ENCODE measurements around the gene FARS2. TPM values are rescaled to one million over a fixed set of nuclear protein-coding genes. Genes with fewer than 3 reads are reported as not detected.
A peak's percentile ranks its signal among the peaks of the same experiment; 100 is the strongest.
"Not testable (repeated sequence)": the region's sequence is repeated elsewhere in the genome, so short reads cannot be mapped to it uniquely, and the experiment has no call there.

Gene FARS2
- total RNA-seq, 1 donor from 2014 or later, result 22.0 TPM

- DNase-seq (ENCODE audit: low read depth in 2 of 2), result no peak
Observed at GRCh38 chr6:5781966-5782556, 520.7 kb downstream of the FARS2 start.

GRCh38 chr6:5782783-5783547 is 521.7 kb downstream of the FARS2 start:
- peak in 1 of 2 donors; percentile 16 for DNase-seq (ENCODE audit: low read depth in 2 of 2)

DNA sequence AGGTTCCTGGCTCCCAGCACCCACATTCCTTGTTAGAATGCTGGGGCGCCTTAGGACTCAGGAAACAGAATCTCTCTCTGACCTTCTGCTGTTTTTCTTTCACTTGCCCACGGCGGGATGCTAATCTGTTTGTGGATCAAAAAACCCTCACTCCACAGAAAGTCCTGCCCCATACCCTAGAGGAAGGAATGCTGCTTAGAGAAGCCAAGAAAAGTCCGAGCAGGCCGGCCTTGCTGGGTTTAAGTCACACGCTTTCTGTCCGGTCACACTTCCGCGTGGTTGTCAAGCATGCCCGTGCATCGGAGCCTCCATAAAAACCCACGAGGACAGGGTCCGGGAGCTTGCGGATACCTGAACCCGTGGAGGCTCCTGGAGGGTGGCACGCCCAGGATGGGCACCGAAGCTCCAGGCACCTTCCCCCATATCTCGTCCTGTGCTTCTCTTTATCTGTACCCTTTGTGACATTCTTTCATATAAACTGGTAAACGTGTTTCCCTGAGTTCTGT is 522.3 kb downstream of the FARS2 start:
- DNase-seq (ENCODE audit: low read depth in 2 of 2), result no peak

DNA sequence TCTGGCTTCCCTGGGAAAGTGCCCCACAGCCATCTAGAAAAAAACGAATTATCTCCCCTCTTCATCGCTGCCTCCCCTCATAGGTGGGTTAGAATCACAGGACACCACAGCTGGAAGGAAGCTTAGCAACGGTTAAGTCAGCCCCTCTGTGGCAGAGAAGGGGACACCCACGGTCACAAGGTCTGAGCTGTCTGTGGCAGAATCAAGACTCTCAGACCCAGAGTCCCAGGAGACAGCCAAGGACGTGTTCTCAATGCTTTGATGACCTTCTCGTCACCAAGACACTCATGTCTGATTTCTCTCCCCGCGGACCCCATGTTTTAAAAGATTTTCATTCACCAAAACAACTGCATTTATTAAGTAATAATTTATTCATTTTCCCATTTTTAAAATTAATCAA is 523.9 kb downstream of the FARS2 start:
- DNase-seq (ENCODE audit: low read depth in 2 of 2), result no peak

DNA sequence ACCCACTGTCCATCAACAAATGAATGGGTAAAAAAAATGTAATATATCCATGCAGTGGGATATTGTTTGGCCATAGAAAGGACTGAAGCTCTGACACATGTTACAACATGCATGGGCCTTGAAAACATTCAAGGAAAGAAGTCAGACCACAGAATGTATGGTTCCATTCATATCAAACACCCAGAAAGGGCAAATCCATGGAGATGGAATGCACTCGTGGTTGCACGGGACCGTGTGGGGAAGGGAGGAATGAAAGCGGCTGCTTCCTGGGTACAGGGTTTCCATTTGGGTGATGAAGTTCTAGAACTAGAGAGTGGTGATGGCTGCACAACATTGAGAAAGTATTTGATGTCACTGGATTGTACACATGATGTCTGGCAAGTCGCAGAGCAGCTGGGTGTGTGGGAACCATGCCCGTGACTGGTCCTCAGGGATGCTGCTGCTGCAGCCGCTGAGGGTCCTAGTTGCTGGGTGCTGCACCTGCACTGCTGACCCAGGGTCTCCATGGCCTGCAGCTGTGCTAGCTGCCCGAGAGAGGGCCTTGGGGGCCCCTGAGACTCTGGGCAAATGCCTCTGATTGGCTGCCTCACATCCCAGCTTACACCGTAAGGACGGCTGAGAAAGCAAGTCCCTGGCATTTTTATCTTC is 525.1 kb downstream of the FARS2 start:
- DNase-seq (ENCODE audit: low read depth in 2 of 2), result no peak

DNA sequence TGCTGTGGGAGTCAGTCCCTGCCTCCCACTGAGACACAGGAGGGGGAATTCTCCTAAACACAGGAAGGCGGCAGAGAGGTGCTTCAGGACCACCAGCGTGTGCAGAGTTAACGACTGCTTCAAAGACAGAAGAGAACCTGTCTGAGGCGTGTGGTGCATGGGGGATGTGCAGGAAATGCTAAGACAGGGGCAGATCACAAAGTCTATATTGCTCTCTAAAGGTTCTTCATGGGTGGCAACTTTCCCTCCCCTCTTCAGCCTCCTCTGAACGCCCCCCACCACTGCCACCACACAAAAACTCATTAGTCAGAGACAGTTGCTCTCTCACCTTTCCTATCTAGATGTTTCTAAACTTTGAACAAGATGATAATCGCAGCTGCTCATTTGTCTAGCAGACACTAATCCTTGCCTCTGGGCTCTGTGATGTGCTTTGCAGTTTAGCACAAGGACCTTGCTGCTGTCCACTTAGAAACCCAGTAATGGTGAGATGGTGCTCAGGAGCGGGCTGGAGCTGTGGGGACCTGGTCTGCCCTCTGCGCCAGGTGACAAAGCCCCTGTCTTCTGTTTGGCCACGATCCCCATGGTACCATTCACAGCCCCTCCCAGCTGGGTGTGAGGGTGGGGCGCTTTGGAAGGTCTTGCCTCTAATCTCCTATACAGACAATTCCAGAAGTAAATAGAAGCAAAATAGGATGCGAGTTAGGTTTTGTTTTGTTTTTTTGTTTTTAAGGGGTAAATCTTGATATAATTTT is 525.8 kb downstream of the FARS2 start:
- no peak for DNase-seq (ENCODE audit: low read depth in 2 of 2)

GRCh38 chr6:5789426-5789825 is 528.1 kb downstream of the FARS2 start:
- not testable (repeated sequence) for DNase-seq (ENCODE audit: low read depth in 2 of 2)

DNA sequence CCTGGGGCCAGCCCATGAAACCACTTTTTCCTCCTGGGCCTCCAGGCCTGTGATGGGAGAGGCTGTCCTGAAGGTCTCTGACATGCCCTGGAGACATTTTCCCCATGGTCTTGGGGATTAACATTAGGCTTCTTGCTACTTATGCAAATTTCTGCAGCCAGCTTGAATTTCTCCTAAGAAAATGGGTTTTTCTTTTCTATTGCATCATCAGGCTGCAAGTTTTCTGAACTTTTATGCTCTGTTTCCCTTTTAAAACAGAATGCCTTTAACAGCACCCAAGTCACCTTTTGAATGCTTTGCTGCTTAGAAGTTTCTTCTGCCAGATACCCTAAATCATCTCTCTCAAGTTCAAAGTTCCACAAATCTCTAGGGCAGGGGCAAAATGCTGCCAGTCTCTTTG is 535.2 kb downstream of the FARS2 start:
- not testable (repeated sequence) for DNase-seq (ENCODE audit: low read depth in 2 of 2)

DNA sequence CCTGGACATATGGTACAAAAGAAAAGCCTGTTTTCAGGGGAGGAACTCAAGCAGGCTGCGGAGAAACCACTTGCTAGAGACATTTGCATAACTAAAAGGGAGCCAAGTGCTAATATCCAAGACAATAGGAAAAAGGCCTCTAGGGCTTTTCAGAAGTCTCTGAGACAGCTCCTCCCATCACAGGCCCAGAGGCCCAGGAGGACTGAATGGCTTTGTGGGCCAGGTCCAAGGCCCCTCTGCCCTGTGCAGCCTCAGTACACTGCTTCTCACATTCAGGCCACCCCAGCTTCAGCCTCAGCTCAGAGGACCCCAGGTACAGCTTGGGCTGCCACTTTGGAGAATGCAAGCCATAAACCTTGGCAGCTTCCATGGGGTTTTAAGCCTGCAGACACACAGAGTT is 545.1 kb downstream of the FARS2 start:
- not testable (repeated sequence) for DNase-seq (ENCODE audit: low read depth in 2 of 2)

GRCh38 chr6:5809450-5809849 is 548.1 kb downstream of the FARS2 start:
- DNase-seq (ENCODE audit: low read depth in 2 of 2), result no peak

DNA sequence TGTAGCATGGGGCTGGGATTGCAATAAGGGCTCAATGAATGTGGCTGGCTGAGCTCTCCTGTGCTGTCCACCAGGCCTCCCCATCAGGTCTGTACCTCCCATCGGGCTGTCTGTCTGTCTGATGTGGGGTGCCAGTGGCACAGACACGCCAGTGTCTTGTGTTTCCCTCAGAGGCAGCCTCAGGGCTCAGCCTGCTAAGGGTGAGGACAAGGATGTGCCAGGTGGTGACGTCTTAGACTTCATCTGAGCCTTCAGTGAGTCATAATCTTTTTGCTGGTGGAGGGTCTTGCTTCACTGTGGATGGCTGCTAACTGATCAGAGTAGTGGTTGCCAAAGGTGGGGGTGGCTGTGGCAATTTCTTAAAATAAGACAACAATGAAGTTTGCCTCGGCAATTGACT is 550.7 kb downstream of the FARS2 start:
- DNase-seq (ENCODE audit: low read depth in 2 of 2), result no peak

GRCh38 chr6:5813625-5814027 is 552.3 kb downstream of the FARS2 start:
- no peak for DNase-seq (ENCODE audit: low read depth in 2 of 2)

GRCh38 chr6:5814116-5814515 is 552.8 kb downstream of the FARS2 start:
- no peak for DNase-seq (ENCODE audit: low read depth in 2 of 2)

DNA sequence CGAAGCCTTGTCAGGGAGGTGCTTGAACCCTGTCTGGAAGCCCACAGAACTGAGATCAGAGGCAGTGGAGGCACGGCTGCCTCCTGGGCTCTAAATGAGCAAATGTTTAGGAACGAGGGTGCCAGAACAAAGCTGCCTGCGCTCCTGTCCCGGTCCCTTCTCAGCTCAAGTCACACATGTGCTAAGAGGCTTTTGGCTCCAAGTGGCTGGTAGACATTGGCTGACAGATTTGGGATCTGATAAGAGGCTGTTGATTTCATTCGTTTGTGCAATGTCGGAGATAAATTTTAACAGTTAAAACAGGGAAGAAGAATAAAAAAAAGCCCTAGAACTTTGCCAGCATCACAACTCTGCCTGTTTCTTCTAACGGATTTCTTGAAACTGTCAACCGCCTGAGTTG is 553.6 kb downstream of the FARS2 start:
- DNase-seq (ENCODE audit: low read depth in 2 of 2), result no peak

GRCh38 chr6:5817869-5818268 is 556.6 kb downstream of the FARS2 start:
- DNase-seq (ENCODE audit: low read depth in 2 of 2), result no peak

GRCh38 chr6:5818959-5819358 is 557.6 kb downstream of the FARS2 start:
- no peak for DNase-seq (ENCODE audit: low read depth in 2 of 2)

Other genes starting within 250 kb of the FARS2 start
- gene PPP1R3G, start 176.2 kb upstream of the FARS2 start, total RNA-seq, result 0.65 and 1.6 TPM in 2 replicates
- gene LYRM4, start 563 bp upstream of the FARS2 start, total RNA-seq, result 14.6 and 14.7 TPM in 2 replicates